Neural progenitor cell (in vitro differentiated cells): Measurements from ENCODE around the gene NOTCH4.

Source experiments
- EZH2 ChIP-seq: fragments of 200-600 bp; sonication (generic); IDR thresholded peaks from 2 replicates; pipeline ENCODE4 v1.6.1; 2017; ENCODE audit warnings: antibody characterized with exemption, mild to moderate bottlenecking, moderate library complexity
- EZH2phosphoT487 ChIP-seq: fragments of 200-600 bp; sonication (generic); IDR thresholded peaks from 2 replicates; pipeline ENCODE4 v1.6.1; 2017; ENCODE audit warnings: antibody characterized with exemption
- TF ChIP-seq, protein P1 (sequence below): fragments of 200-600 bp; sonication (generic); IDR thresholded peaks from 2 replicates; pipeline ENCODE4 v1.5.1; 2017; ENCODE audit warnings: antibody characterized with exemption, mild to moderate bottlenecking

DNA sequence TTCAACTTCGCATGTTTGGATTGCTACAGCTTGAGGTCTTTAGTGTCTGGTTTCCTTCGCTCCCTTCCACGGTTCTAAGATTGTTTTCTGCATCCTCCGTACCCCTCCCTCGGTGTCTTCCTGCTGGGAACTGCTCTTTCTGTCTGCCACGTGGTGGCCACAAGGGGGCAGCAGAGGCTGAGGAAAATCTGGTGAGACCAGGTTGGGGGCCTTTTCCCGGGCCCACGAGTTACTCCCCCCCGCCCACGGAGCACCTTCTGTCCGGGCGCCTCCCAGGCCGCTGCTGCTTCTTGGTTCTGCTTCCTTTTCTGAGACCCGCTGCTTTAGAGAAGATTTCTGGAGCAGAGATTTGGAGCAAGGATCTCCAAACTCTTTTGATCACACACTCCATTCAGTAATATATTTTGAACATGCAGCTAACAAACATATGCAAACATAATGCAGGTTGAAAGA lies 21.1 kb upstream of the NOTCH4 start:
- TF ChIP-seq, protein P1, sequence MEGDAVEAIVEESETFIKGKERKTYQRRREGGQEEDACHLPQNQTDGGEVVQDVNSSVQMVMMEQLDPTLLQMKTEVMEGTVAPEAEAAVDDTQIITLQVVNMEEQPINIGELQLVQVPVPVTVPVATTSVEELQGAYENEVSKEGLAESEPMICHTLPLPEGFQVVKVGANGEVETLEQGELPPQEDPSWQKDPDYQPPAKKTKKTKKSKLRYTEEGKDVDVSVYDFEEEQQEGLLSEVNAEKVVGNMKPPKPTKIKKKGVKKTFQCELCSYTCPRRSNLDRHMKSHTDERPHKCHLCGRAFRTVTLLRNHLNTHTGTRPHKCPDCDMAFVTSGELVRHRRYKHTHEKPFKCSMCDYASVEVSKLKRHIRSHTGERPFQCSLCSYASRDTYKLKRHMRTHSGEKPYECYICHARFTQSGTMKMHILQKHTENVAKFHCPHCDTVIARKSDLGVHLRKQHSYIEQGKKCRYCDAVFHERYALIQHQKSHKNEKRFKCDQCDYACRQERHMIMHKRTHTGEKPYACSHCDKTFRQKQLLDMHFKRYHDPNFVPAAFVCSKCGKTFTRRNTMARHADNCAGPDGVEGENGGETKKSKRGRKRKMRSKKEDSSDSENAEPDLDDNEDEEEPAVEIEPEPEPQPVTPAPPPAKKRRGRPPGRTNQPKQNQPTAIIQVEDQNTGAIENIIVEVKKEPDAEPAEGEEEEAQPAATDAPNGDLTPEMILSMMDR, result peak; percentile 99
- TF ChIP-seq EZH2phosphoT487 (no peak), EZH2 (no peak)
